Islet of Langerhans (tissue), 1 donor: ENCODE measurements around the gene WNT1.

ENCODE experiments used
- FAIRE-seq: peaks from one replicate; lab custom pipeline; 2011; peaks lifted over from hg19 to GRCh38; lab: Jason Lieb, UNC

WNT1 gene

GRCh38 chr12:48978291-48978740, at the start of gene WNT1:
Gene WNT1, plus strand, starts transcription at chr12:48978322. Its CDS starts 329 bp downstream, at chr12:48978651.
- no peak for FAIRE-seq

DNA sequence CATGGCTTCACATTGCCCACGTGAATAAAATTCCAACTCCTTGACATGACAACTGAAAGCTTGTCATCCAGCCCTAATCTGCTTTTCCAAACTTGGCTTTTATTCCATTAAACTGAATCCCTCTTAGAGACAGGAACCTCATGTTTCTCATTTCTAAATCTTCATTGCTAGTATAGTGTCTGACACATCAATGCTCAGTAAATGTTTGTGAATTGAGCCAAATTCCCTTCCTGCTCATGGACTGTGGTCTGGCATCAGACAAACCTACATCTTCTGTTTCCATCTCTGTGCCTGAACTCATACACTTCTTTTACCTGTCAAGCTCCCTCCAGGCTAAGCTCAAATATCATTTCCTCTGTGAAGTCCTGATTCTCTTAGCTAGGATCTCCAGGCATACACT, 48.6 kb upstream of the WNT1 start:
- FAIRE-seq = no peak

GRCh38 chr12:48930475-48930874, 47.6 kb upstream of the WNT1 start:
- FAIRE-seq = no peak

DNA sequence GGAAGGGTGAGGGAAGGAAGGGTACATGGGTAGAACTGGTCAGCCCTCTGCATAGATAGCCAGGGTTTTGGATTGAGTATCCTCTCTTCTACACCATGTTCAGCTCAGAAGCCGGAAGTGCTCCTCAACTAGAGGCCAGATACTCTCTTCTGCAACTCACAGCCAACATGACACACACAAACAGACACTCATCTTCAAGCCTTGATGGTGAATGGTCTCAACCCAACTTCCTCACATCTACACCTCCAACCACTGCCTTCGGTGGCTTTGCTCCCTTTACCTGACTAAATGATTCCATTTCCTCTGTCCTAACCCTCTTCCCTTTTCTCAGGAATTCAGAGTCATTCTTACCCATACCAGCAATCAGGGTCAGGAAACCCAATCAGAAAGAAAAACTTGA, 45.2 kb upstream of the WNT1 start:
- FAIRE-seq = no peak

- no peak for FAIRE-seq
These were observed 44.3 kb upstream of the WNT1 start for GRCh38 chr12:48933664-48934311.

GRCh38 chr12:48934312-48934706, 43.8 kb upstream of the WNT1 start:
- no peak for FAIRE-seq

- no peak for FAIRE-seq
These were observed 41.6 kb upstream of the WNT1 start for GRCh38 chr12:48936379-48936979.

DNA sequence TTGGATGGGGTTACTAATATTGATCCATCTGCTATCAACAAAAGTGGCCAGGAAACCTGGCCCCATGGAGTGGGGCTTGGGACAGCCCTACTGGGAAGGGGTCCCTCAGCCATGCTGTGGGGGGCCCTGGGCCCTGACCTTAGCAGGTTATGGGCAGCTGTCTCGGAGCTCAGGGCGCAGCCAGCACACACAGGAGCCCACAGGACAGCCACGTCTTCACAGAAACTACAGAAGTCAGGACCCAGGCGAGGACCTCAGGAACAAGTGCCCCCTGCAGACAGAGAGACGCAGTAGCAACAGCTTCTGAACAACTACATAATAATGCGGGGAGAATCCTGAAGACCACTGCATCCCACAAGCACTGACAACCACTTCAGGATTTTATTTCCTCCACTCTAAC, 41.0 kb upstream of the WNT1 start:
- FAIRE-seq = no peak

DNA sequence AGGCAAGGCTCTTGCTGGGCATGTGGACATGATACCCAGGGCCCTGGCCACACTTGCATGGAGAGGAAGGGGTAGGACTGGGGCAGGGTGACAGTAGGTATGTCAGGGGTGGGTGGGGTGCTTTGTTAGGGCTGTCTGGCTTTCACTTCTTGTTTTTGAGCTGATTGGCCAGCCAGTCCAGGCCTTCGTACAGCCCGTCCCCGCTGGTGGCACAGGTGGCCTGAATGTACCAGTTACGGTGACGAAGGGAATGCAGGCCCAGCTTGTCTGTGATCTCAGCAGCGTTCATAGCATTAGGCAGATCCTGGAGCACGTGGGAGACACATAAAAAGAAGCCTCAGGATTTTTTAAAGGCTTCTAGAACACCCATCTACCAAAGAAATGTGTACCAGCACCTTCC, 39.3 kb upstream of the WNT1 start:
- FAIRE-seq = no peak

DNA sequence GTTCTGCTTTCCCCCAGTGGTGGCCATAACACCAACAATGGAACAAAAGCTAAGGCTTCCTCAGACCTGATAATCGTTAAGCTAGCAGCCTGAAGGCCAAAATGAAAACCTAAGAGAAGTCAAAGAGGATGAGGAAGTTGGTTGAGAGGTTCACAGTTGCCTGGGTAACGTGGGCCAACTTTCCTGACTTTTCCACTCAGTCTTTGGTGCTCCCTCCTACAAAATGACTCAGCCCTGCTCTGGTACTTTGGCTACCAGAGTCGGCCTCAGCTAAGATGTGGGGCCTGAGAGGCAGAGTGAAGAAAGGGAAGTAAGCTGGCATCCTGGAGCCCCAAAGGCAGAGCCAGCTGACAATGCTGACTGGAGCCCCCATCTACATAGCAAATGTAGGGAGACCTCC, 37.9 kb upstream of the WNT1 start:
- FAIRE-seq = no peak

- FAIRE-seq = no peak
These were observed 34.9 kb upstream of the WNT1 start for GRCh38 chr12:48943221-48943620.

GRCh38 chr12:48946205-48946604, 31.9 kb upstream of the WNT1 start:
- no peak for FAIRE-seq

DNA sequence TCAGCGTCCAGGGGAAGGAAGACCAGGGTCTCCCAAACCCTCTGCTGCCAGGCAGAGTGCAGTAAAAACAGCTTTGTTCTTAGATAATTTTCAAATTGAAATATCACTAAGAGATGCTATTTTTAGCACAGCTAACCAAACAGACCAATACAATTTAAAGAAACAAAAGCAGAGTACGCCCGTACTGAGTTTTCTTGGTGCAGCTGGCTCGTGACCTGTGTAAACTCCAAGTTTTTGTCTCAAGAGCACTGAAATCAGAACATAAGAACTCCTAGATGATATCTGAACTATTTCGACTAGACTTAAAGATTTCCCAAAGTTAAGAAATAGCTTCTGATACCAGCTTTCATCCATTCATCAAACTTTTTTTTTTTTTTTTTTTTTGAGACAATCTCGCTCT, 31.2 kb upstream of the WNT1 start:
- FAIRE-seq = no peak

DNA sequence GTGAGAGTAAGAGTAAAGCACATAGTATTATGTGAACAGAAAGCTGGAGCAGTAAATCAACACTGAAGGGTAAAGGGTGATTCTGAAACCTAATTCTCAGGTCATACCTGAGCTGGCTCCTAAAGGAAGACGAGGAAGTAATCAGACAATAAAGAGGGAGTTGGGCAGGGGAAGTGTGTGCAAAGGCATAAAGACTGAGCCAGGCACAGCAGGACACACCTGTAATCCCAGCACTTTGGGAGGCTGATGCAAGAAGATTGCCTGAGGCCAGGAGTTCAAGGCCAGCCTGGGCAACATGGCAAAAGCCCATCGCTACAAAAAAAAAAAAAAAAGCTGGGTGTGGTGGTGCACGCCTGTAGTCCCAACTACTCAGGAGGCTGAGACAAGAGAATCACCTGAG, 30.4 kb upstream of the WNT1 start:
- FAIRE-seq = no peak

DNA sequence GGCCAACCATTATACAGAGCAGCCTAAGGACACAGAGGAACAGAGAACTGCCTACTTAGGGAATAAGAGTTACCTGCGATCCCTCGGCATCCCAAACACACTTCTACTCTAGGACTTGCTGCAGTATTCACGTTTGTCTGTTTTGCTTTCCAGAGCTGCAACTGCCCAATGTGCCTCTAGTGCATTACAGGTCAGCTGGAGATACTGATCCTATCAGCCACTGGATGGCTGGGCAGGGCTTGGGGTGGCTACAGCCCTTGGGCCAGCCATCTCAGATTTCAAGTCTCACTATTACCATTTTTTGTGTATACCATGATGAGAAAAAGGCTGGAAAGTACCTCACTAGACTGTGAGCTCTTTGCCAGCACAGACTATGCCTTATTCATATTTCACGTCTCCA, 25.4 kb upstream of the WNT1 start:
- FAIRE-seq = no peak

DNA sequence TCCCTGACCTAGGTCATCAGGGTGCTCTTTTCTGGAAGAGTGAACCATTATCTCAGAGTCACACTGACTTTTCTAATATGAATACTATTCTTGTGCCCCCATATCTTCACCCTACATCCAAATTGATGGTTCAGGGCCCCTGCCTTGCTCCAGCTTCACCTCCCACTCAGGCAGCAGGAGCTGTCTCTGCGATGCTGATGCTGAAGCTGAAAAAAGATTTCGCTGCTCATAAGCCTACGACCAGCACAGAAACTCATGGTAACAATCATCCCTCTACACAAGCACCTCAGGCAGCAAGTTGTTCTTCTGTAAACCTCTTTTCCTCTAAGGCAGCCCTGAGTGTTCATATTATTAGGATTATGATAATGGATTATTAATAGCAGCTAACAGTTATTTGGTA, 24.1 kb upstream of the WNT1 start:
- FAIRE-seq = no peak

DNA sequence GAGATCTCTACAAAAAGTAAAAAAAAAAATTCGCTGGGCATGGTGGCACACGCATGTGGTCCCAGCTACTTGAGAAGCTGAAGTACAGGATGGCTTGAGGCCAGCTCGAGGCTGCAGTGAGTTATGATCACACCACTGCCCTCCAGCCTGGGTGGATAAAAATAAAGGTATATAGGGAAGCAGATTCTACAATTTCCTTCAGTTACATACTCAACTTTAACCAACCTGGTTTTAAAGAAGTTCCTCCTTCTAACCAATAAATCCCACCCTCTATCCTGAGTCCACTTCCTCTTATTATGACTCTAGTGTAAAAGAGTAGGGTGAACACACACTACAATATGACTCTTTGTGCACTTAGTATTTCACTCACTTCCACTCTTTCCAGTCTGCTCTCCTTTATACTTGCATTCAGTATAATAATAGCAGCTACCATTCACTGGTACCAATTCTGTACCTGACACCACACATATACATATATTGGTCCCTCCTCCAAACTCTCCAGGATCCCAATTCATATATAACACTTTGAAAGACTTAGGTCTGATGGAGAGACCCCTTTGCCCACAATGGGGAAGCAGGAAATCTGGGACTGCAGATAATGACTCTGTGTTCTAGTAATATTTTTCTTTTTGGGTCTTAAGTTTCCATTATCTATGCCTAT, 23.2 kb upstream of the WNT1 start:
- no peak for FAIRE-seq

DNA sequence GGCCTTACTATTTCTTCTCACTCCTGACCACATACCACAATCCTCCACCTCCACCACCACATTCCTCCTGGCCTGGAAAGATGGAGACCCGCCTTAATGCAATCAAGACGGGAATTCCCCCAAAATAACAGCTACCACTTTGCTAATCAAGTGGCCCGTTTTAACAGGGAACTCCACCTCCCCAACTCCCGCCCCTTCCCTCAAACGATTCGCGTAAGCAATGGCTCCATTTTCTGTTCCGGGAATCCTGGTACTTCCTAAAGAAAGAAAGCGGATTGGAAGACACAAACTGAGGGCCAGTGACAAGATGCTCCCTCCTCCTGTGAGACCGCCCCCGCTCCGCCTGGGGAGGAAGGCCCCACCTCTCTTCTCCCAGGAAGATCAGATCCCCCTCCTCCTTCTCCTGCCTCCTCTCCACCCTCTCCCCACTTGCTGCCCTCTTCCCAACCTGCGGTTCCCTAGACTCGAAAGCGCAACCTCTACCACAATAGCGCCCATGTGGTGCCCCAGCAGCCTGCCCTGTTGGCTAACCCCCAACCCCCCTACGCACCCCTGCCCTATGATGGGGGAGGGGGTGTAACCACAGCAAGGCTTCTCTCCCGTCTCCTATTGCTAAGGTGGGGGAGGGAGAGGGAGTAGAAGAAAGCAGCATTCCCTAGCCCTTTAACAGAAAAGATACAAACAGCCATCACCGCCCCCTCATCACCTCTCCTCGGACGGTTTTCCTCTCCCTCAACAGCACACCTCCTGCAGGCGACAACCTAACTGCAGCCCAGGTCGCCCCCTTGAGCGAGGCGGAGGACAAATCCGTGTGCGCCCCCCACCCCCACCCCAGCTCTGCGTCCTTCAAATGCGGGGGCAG, 21.6 kb upstream of the WNT1 start:
- no peak for FAIRE-seq

- FAIRE-seq = no peak
These were observed 20.7 kb upstream of the WNT1 start, which contains the start of gene ARF3 for GRCh38 chr12:48957141-48958048. Gene ARF3, minus strand, starts transcription at chr12:48957487. Its CDS starts 16,392 bp downstream, at chr12:48941095.

GRCh38 chr12:48958049-48958388, 20.1 kb upstream of the WNT1 start:
- FAIRE-seq = no peak

GRCh38 chr12:48960834-48961233, 17.3 kb upstream of the WNT1 start:
- no peak for FAIRE-seq

DNA sequence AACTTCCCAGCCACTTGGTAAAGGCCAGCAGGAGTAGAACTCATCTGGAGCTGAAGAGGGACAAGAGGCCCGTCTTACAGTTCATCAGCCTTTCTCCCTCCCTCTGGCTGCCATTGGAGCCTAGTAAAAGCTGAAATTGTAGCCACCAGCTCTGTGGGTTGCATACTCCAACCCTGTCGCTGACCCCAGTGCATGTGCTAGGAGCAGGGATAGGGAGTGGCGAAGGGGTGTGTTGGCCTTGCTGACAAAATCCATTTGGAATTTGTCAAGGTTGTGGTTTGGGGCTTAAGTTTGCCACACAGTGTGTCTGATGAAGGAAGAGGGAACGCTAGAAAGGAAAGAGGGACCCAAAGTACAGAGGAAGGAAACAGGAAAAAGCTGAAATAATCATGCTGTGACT, 16.8 kb upstream of the WNT1 start:
- FAIRE-seq = no peak
